ENCODE results near the gene C6orf62.

DNA sequence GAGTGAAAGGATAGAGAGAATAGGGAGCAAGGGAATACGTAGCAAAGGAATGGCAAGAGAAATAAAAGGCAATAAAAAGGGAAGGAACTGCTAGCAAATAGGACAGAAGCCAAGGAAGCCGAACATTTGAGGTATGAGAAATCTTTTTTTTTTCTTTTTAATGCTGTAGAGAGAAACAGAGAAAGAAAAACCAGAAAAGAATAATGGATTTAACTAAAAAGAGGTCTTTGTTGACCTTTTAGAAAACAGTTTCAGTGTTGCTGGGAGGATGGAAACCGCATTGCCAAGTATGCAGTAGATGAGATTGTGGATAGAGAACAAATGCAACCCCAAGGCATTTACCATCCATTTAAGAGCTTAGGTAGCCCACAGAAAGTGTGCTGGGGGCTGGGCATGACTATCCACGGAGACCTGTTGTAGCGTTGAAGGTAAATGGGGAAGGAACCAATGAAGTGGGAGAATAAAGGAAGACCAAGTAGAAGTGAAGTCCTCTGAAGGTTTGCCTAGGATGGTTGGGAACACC, 23.3 kb upstream of the C6orf62 start:
- TF ChIP-seq POLR2AphosphoS5 (IDR thresholded peaks at IDR 0.05; ENCODE audit: borderline replicate concordance, low read depth, low read length), result no peak
- TF ChIP-seq EZH2 (IDR thresholded peaks at IDR 0.05), result no peak
- TF ChIP-seq FOXP2 (optimal IDR thresholded peaks at IDR 0.05; ENCODE audit: control extremely low read depth, extremely low read length, insufficient read depth), result no peak
